K562 (cell line): ENCODE data around the gene MAD2L1BP. TPM values are rescaled to one million over a fixed set of nuclear protein-coding genes. Genes with fewer than 3 reads are reported as not detected.

Experiments used
- FOXA1 ChIP-seq: fragments of 450-650 bp; IDR thresholded peaks from 2 replicates; pipeline ENCODE4 v1.6.1; 2016; ENCODE audit warnings: mild to moderate bottlenecking, borderline replicate concordance
- FOXJ2 ChIP-seq: fragments of 200-800 bp; sonication (Bioruptor generic); IDR thresholded peaks from 2 replicates; pipeline ENCODE4 v1.6.1; 2016; ENCODE audit warnings: missing genetic modification characterization, missing compliant biosample characterization
- FOXP1 ChIP-seq: sonication (generic); formaldehyde crosslinking; IDR thresholded peaks from 2 replicates; pipeline ENCODE4 v1.8.0; 2022; ENCODE audit warnings: mild to moderate bottlenecking, missing genetic modification reagents
- FUS ChIP-seq: fragments of 200-400 bp; formaldehyde crosslinking; optimal IDR thresholded peaks from 2 replicates; pipeline ENCODE3; 2017; ENCODE audit warnings: low read depth, low read length
- GTF2A2 ChIP-seq: IDR thresholded peaks from 2 replicates; pipeline ENCODE4 v1.6.1; 2016; ENCODE audit warnings: mild to moderate bottlenecking, missing genetic modification characterization, missing compliant biosample characterization
- HNRNPLL ChIP-seq: fragments of 200-400 bp; formaldehyde crosslinking; IDR thresholded peaks from 2 replicates; pipeline ENCODE4 v1.6.1; 2017; ENCODE audit warnings: low read length, low read depth, mild to moderate bottlenecking; ENCODE audit not compliant: poor library complexity, severe bottlenecking
- ILF3 ChIP-seq: fragments of 450-650 bp; IDR thresholded peaks from 2 replicates; pipeline ENCODE4 v1.6.1; 2018; ENCODE audit warnings: antibody characterized with exemption, mild to moderate bottlenecking, moderate library complexity, borderline replicate concordance
- KDM5B ChIP-seq: fragments of 200-600 bp; sonication (generic); IDR thresholded peaks from 2 replicates; pipeline ENCODE4 v1.6.1; 2012; ENCODE audit warnings: low read depth, mild to moderate bottlenecking, moderate library complexity, low read length, control low read depth, inconsistent platforms; ENCODE audit not compliant: insufficient replicate concordance
- KLF16 ChIP-seq: IDR thresholded peaks from 2 replicates; pipeline ENCODE4 v1.6.1; 2016; ENCODE audit warnings: antibody characterized with exemption
- SETDB1 ChIP-seq: IDR thresholded peaks from one replicate; pipeline ENCODE4 v1.6.1; 2012; ENCODE audit warnings: low read length, control low read depth, inconsistent platforms
- WHSC1 ChIP-seq: IDR thresholded peaks from one replicate; pipeline ENCODE4 v1.6.1; 2012; ENCODE audit warnings: low read length, control low read depth, inconsistent platforms
- ZBED1 ChIP-seq: IDR thresholded peaks from 2 replicates; pipeline ENCODE4 v1.6.1; 2014
- ZFP30 ChIP-seq: fragments of 250-450 bp; sonication (Bioruptor Pico); IDR thresholded peaks from 2 replicates; pipeline ENCODE4 v1.8.0; 2022; ENCODE audit warnings: moderate library complexity, mild to moderate bottlenecking, inconsistent platforms, borderline replicate concordance
- ZNF23 ChIP-seq: fragments of 250-450 bp; sonication (Bioruptor Pico); IDR thresholded peaks from 2 replicates; pipeline ENCODE4 v1.4.0; 2020; ENCODE audit warnings: mild to moderate bottlenecking
- ZNF253 ChIP-seq: fragments of 250-450 bp; sonication (Bioruptor Pico); conservative IDR thresholded peaks from 2 replicates; pipeline ENCODE4 v1.6.1; 2021; ENCODE audit warnings: mild to moderate bottlenecking
- ZNF76 ChIP-seq: fragments of 250-450 bp; sonication (Bioruptor Pico); IDR thresholded peaks from 2 replicates; pipeline ENCODE4 v1.4.0; 2020; ENCODE audit warnings: mild to moderate bottlenecking, moderate library complexity, borderline replicate concordance
- polyA plus RNA-seq, 8 experiments: library from polyadenylated mRNA; depleted of rRNA in 4 of 8; stranded (reverse) in 5 of 8; unstranded in 3 of 8; fragments of >200 nt; fragmentation: Nextera tagmentation in 2 of 8; fragmentation: Illumina TruSeq in 1 of 8; extraction: Ambion mirVana in 2 of 8; extraction: Trizol in 1 of 8; gene quantifications; 2 replicates each; pipeline versions ENCODE4 v1.2.1 to v1.2.3, GENCODE V29; 2011 to 2014; ENCODE audit warnings: inconsistent platforms in 1 of 8, missing spikeins in 1 of 8
- total RNA-seq, 7 experiments: library from RNA; depleted of rRNA in 6 of 7; stranded (reverse); fragments of >200 nt in 6 of 7; fragmentation: Illumina TruSeq in 2 of 7; extraction: Trizol in 2 of 7; gene quantifications; 2 replicates each; pipeline versions ENCODE4 v1.2.1 to v1.2.3, GENCODE V29; 2011 to 2021; ENCODE audit warnings: low replicate concordance in 1 of 7
- TF ChIP-seq, protein P1 (sequence below): fragments of 450-650 bp; formaldehyde crosslinking; IDR thresholded peaks from 2 replicates; pipeline ENCODE4 v1.4.0; 2022; ENCODE audit warnings: missing genetic modification characterization
- TF ChIP-seq, protein P2 (sequence below), 2 experiments: IDR thresholded peaks in 1 of 2; conservative IDR thresholded peaks in 1 of 2; 2 replicates each; pipeline ENCODE4 v1.6.1; 2016; ENCODE audit warnings: low read depth in 2 of 2, mild to moderate bottlenecking in 1 of 2, missing compliant biosample characterization in 1 of 2, missing genetic modification characterization in 1 of 2, moderate library complexity in 1 of 2
- TF ChIP-seq, protein P3 (sequence below): sonication (generic); formaldehyde crosslinking; IDR thresholded peaks from 2 replicates; pipeline ENCODE4 v1.8.1; 2023; ENCODE audit warnings: mild to moderate bottlenecking, missing genetic modification reagents
- TF ChIP-seq, protein P4 (sequence below): fragments of 450-650 bp; IDR thresholded peaks from 2 replicates; pipeline ENCODE4 v1.6.1; 2018; ENCODE audit warnings: mild to moderate bottlenecking, low read depth; ENCODE audit not compliant: partially characterized antibody

Gene MAD2L1BP
- total and polyA plus RNA-seq, 9 of the 15 experiments (the other 6 are each of a cell fraction or from before 2014, with no cell fraction given) = 69.7 to 321 (median 111) TPM

DNA sequence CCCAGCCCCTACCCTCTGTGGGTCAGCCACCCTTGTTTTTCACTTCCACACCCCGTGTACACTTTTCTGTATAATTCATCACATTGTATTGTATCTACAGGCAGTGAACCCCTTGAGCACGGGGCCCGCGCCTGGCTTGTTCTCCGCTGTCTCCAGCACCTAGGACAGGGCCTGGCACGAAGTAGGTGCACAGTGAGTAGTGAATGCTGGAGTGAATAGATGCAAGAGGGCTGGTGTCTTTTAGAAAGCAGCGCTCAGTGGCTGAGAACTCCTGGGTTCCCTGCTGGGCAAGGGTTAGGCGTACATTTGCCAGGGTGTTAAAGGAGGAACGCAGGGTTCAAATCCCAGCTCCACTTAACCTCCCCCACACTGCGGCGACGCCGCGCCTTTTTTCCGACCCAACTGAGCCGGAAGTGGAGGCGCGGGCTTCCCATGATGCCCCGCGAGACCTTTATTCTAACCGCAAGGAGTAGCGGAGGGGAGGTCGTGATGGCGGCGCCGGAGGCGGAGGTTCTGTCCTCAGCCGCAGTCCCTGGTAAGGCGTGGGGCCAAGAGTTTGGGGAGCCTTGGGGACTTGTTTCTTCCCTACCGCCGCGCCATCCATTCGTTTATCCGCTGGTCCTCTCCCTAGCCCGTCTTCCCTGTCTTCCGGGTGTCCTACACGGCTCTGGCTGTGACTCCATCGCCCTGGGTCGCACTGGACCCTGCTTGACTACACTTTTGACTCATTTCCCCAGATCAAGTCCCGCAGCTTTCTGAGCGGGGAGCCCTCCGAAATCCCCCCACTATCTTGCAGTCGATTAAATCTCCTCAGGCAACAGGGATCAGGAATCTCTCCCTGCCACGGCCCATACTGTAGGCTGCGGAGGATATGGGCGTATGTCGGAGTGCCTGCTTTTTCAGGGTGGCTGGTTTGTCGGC is at the start of gene MAD2L1BP (continued):
- peak; percentile 89; the same call in 1 of the 2 replicates for TF ChIP-seq ZNF76
- no peak for TF ChIP-seq ZNF23 (CRISPR knock-in tag)
- 0 out of 2 replicates have a peak, but pooled peaks have one; percentile 72 for TF ChIP-seq ZBED1
- TF ChIP-seq, protein P1, sequence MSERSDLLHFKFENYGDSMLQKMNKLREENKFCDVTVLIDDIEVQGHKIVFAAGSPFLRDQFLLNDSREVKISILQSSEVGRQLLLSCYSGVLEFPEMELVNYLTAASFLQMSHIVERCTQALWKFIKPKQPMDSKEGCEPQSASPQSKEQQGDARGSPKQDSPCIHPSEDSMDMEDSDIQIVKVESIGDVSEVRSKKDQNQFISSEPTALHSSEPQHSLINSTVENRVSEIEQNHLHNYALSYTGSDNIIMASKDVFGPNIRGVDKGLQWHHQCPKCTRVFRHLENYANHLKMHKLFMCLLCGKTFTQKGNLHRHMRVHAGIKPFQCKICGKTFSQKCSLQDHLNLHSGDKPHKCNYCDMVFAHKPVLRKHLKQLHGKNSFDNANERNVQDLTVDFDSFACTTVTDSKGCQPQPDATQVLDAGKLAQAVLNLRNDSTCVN (CRISPR knock-in tag) = no peak
- TF ChIP-seq, protein P2, sequence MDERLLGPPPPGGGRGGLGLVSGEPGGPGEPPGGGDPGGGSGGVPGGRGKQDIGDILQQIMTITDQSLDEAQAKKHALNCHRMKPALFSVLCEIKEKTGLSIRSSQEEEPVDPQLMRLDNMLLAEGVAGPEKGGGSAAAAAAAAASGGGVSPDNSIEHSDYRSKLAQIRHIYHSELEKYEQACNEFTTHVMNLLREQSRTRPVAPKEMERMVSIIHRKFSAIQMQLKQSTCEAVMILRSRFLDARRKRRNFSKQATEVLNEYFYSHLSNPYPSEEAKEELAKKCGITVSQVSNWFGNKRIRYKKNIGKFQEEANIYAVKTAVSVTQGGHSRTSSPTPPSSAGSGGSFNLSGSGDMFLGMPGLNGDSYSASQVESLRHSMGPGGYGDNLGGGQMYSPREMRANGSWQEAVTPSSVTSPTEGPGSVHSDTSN (CRISPR knock-in tag; IDR thresholded peaks at IDR 0.05; ENCODE audit: low read depth) = no peak
- TF ChIP-seq, protein P2 (tag; conservative IDR thresholded peaks at IDR 0.05; ENCODE audit: low read depth) = no peak
- TF ChIP-seq FOXA1 = no peak
- TF ChIP-seq ZFP30 (CRISPR knock-in tag) = no peak
- TF ChIP-seq, protein P3, sequence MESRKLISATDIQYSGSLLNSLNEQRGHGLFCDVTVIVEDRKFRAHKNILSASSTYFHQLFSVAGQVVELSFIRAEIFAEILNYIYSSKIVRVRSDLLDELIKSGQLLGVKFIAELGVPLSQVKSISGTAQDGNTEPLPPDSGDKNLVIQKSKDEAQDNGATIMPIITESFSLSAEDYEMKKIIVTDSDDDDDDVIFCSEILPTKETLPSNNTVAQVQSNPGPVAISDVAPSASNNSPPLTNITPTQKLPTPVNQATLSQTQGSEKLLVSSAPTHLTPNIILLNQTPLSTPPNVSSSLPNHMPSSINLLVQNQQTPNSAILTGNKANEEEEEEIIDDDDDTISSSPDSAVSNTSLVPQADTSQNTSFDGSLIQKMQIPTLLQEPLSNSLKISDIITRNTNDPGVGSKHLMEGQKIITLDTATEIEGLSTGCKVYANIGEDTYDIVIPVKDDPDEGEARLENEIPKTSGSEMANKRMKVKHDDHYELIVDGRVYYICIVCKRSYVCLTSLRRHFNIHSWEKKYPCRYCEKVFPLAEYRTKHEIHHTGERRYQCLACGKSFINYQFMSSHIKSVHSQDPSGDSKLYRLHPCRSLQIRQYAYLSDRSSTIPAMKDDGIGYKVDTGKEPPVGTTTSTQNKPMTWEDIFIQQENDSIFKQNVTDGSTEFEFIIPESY (CRISPR knock-in tag) = peak; percentile 89
- TF ChIP-seq HNRNPLL = peak; percentile 51
- TF ChIP-seq KLF16 = peak; percentile 60
- no peak for TF ChIP-seq SETDB1
- TF ChIP-seq KDM5B = peak; percentile 97
- TF ChIP-seq FOXP1 (CRISPR knock-in tag) = peak; percentile 72; the same call in 1 of the 2 replicates
- no peak for TF ChIP-seq ZNF253 (CRISPR knock-in tag)
- peak; percentile 44; the same call in 1 of the 2 replicates for TF ChIP-seq FOXJ2 (tag)
- no peak for TF ChIP-seq WHSC1
- TF ChIP-seq, protein P4, sequence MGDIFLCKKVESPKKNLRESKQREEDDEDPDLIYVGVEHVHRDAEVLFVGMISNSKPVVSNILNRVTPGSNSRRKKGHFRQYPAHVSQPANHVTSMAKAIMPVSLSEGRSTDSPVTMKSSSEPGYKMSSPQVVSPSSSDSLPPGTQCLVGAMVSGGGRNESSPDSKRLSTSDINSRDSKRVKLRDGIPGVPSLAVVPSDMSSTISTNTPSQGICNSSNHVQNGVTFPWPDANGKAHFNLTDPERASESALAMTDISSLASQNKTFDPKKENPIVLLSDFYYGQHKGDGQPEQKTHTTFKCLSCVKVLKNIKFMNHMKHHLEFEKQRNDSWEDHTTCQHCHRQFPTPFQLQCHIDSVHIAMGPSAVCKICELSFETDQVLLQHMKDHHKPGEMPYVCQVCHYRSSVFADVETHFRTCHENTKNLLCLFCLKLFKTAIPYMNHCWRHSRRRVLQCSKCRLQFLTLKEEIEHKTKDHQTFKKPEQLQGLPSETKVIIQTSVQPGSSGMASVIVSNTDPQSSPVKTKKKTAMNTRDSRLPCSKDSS = no peak
- no peak for TF ChIP-seq ILF3
- TF ChIP-seq GTF2A2 (tag) = 0 out of 2 replicates have a peak, but pooled peaks have one; percentile 1
- TF ChIP-seq FUS = no peak
